ENCODE data around the gene GPX2.

GPX2 gene

DNA sequence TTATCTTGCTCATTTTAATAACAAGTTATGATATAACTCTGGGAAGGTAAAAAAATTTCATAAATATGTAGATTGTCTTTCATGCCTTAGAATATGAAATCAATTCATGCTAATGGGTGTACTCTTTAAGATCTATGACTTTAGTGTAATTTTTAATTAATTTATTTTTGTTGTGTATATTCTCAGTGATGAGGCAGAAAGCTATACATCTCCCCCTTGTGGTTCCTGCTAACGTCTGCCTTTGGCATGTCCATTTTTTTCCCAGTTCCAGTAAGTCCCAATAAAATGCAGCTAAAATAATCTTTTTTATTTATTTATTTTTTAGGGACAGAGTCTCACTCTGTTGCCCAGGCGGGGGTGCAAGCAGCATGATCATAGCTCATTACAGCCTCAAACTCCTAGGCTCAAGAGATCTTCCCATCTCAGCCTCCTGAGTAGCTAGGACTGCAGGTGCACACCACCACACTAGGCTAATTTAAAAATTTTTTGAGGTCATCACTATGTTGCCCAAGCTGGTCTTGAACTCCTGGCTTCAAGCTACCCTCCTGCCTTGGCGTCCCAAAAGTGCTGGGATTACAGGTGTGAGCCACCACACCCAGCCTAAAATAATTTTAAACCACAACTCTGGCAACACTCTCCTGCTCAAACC, 31.6 kb downstream of the GPX2 start:
- peak; percentile 34 for DNase-seq

GRCh38 chr14:64906022-64906421, 36.5 kb downstream of the GPX2 start:
- DNase-seq: no peak

DNA sequence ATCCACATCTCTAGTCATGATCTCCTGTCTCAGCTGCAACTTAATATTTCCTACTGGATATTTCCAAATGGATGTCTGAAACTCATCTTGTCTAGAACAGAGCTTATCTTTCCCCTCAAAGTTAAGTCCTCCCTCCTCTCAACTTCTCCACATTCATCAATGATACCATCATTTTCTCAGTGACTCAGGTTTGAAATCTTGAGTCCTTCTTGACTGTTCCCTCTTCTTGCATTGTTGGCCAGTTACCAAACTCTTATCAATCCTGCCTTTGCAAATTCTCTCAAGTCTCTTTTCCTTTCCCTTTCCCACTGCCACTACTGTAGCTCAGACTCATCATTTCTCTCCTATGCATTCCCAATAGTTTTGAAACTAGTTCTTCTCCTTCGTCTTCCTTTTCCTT, 42.6 kb downstream of the GPX2 start:
- no peak for DNase-seq

DNA sequence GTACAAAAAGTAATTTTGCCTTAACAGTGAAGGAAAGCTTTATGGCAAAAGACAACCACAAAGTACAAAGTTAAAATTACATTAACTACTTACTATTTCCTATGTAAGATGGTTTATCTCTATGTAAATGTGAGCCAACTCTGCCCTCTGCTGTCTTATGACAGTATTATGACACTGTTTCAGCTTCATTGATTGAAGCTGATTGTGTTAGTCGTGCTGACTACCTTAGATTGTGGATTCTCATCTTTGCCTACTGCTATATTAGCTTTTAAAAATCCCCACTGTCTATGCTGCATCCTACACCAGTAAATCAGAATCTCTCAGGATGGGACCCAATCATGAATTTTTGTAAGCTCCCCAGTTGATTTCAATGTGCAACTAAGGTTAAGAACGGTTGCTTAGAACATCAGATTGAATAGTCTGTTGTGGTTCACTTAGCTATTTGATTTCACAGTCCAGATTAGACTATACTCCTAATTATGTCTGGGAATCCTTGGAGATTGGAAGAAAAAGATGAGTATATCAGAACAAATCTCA, 50.6 kb downstream of the GPX2 start:
- peak; percentile 77 for DNase-seq

- DNase-seq: peak; percentile 51
Measured at GRCh38 chr14:64891173-64891838, 51.2 kb downstream of the GPX2 start.

GRCh38 chr14:64889352-64889751, 53.2 kb downstream of the GPX2 start:
- DNase-seq: no peak

Data from NCI-H82 (cell line).